H9 (cell line): Measurements from ENCODE around the gene DCXR. TPM values are rescaled to one million over a fixed set of nuclear protein-coding genes. Genes with fewer than 3 reads are reported as not detected.

ENCODE experiments used
- DNase-seq: peaks from one replicate; pipeline ENCODE4 v3.0.0-alpha.2; 2017
- H2AFZ ChIP-seq: one replicate; pipeline ENCODE4 v1.6.1; 2013; ENCODE audit warnings: mild to moderate bottlenecking, low read length, control low read depth, moderate library complexity
- H2AK5ac ChIP-seq: 2 replicates; pipeline ENCODE4 v1.6.1; 2013; ENCODE audit warnings: low read length, control low read depth, mixed read lengths; ENCODE audit not compliant: insufficient read length
- H2BK120ac ChIP-seq: one replicate; pipeline ENCODE4 v1.6.1; 2013; ENCODE audit warnings: low read depth, mild to moderate bottlenecking, low read length, control low read depth, inconsistent platforms; ENCODE audit not compliant: poor library complexity, severe bottlenecking
- H2BK12ac ChIP-seq: 2 replicates; pipeline ENCODE4 v1.6.1; 2013; ENCODE audit warnings: low read length, control low read depth, mixed read lengths, low read depth; ENCODE audit not compliant: insufficient read length
- H2BK15ac ChIP-seq: 2 replicates; pipeline ENCODE4 v1.6.1; 2013; ENCODE audit warnings: low read depth, low read length, control low read depth
- H2BK20ac ChIP-seq: one replicate; pipeline ENCODE4 v1.6.1; 2013; ENCODE audit warnings: low read depth, mild to moderate bottlenecking, low read length, control low read depth, inconsistent platforms; ENCODE audit not compliant: poor library complexity, severe bottlenecking
- H2BK5ac ChIP-seq: 2 replicates; pipeline ENCODE4 v1.6.1; 2013; ENCODE audit warnings: low read length, control low read depth, mixed read lengths; ENCODE audit not compliant: insufficient read length
- H3K14ac ChIP-seq: 2 replicates; pipeline ENCODE4 v1.6.1; 2013; ENCODE audit warnings: low read length, control low read depth; ENCODE audit not compliant: insufficient read depth
- H3K18ac ChIP-seq: 2 replicates; pipeline ENCODE4 v1.6.1; 2013; ENCODE audit warnings: low read depth, mild to moderate bottlenecking, mixed read lengths, low read length, control low read depth; ENCODE audit not compliant: insufficient read length
- H3K23ac ChIP-seq: 2 replicates; pipeline ENCODE4 v1.6.1; 2013; ENCODE audit warnings: low read length, control low read depth, mixed read lengths, low read depth; ENCODE audit not compliant: insufficient read length
- H3K23me2 ChIP-seq: 2 replicates; pipeline ENCODE4 v1.6.1; 2013; ENCODE audit warnings: low read depth, mild to moderate bottlenecking, mixed read lengths, low read length, control low read depth; ENCODE audit not compliant: insufficient read length, poor library complexity, severe bottlenecking
- H3K27ac ChIP-seq: 2 replicates; pipeline ENCODE4 v1.5.1; 2013; ENCODE audit warnings: low read length, control low read depth, mixed read lengths, low read depth; ENCODE audit not compliant: insufficient read length
- H3K27me3 ChIP-seq: 2 replicates; pipeline ENCODE4 v1.6.1; 2013; ENCODE audit warnings: low read length, control low read depth, inconsistent platforms; ENCODE audit not compliant: insufficient read depth
- H3K4ac ChIP-seq: 2 replicates; pipeline ENCODE4 v1.6.1; 2013; ENCODE audit warnings: low read depth, mild to moderate bottlenecking, control low read depth, inconsistent platforms, low read length, moderate library complexity
- H3K4me1 ChIP-seq: 2 replicates; pipeline ENCODE4 v1.6.1; 2013; ENCODE audit warnings: low read length, control low read depth, inconsistent platforms; ENCODE audit not compliant: insufficient read depth
- H3K4me2 ChIP-seq: 2 replicates; pipeline ENCODE4 v1.6.1; 2013; ENCODE audit warnings: low read length, control low read depth, mixed read lengths; ENCODE audit not compliant: insufficient read length, insufficient read depth
- H3K56ac ChIP-seq: 2 replicates; pipeline ENCODE4 v1.6.1; 2013; ENCODE audit warnings: low read depth, mild to moderate bottlenecking, mixed read lengths, low read length, control low read depth; ENCODE audit not compliant: insufficient read length
- H3K79me1 ChIP-seq: 2 replicates; pipeline ENCODE4 v1.6.1; 2013; ENCODE audit warnings: low read depth, mild to moderate bottlenecking, moderate library complexity, low read length, control low read depth, inconsistent platforms; ENCODE audit not compliant: insufficient read depth, poor library complexity, severe bottlenecking
- H3K79me2 ChIP-seq: 2 replicates; pipeline ENCODE4 v1.6.1; 2013; ENCODE audit warnings: low read length, control low read depth, inconsistent platforms; ENCODE audit not compliant: insufficient read depth
- H3K9ac ChIP-seq: 2 replicates; pipeline ENCODE4 v1.6.1; 2013; ENCODE audit warnings: low read length, control low read depth, mixed read lengths; ENCODE audit not compliant: insufficient read length; ENCODE audit errors: extremely low read depth
- H3K9me3 ChIP-seq: one replicate; pipeline ENCODE4 v1.6.1; 2013; ENCODE audit warnings: low read depth, low read length, inconsistent platforms; ENCODE audit not compliant: control insufficient read depth
- H3T11ph ChIP-seq: one replicate; pipeline ENCODE4 v1.6.1; 2013; ENCODE audit warnings: mild to moderate bottlenecking, low read length, control low read depth, inconsistent platforms
- H4K20me1 ChIP-seq: one replicate; pipeline ENCODE4 v1.6.1; 2013; ENCODE audit not compliant: control insufficient read depth, insufficient read length, insufficient read depth
- H4K5ac ChIP-seq: 2 replicates; pipeline ENCODE4 v1.6.1; 2013; ENCODE audit warnings: low read depth, mild to moderate bottlenecking, mixed read lengths, low read length, control low read depth; ENCODE audit not compliant: insufficient read length
- H4K8ac ChIP-seq: replicated peaks from 2 replicates; pipeline ENCODE4 v1.6.1; 2013; ENCODE audit warnings: low read length, control low read depth, mixed read lengths, low read depth; ENCODE audit not compliant: insufficient read length
- H4K91ac ChIP-seq: 2 replicates; pipeline ENCODE4 v1.6.1; 2013; ENCODE audit warnings: low read depth, mild to moderate bottlenecking, moderate library complexity, mixed read lengths, low read length, control low read depth; ENCODE audit not compliant: insufficient read length
- H3K27ac Mint-ChIP-seq, 3 experiments: 2 replicates in 2 of 3; 3 replicates in 1 of 3; pipeline ENCODE4 v1.8.0; 2020 to 2021; ENCODE audit warnings: mixed read lengths in 3 of 3, mild to moderate bottlenecking in 1 of 3, moderate library complexity in 1 of 3
- H3K27me3 Mint-ChIP-seq: 2 replicates; pipeline ENCODE4 v1.8.0; 2021; ENCODE audit warnings: low read depth, mild to moderate bottlenecking, moderate library complexity, mixed read lengths
- H3K36me3 Mint-ChIP-seq, 3 experiments: 2 replicates in 2 of 3; 3 replicates in 1 of 3; pipeline ENCODE4 v1.8.0; 2020 to 2021; ENCODE audit warnings: low read depth in 3 of 3, mixed read lengths in 3 of 3; ENCODE audit not compliant: insufficient read depth in 1 of 3
- H3K4me1 Mint-ChIP-seq, 2 experiments: 2 replicates each; pipeline ENCODE4 v1.8.0; 2020; ENCODE audit warnings: mixed read lengths in 2 of 2
- H3K4me3 Mint-ChIP-seq, 2 experiments: 2 replicates in 1 of 2; 3 replicates in 1 of 2; pipeline ENCODE4 v1.8.0; 2020 to 2021; ENCODE audit warnings: mild to moderate bottlenecking in 2 of 2, mixed read lengths in 2 of 2, moderate library complexity in 1 of 2
- H3K9me3 Mint-ChIP-seq, 2 experiments: 2 replicates in 1 of 2; 3 replicates in 1 of 2; pipeline ENCODE4 v1.8.0; 2020; ENCODE audit warnings: mild to moderate bottlenecking in 2 of 2, mixed read lengths in 2 of 2, moderate library complexity in 1 of 2
- WGBS: extraction: QIAGEN DNeasy Blood & Tissue Kit; methylation state at CpG from one replicate; pipeline ENCODE4 v1.1.7; 2013; ENCODE audit warnings: missing lambda C conversion rate, low lambda C conversion rate, mixed read lengths; ENCODE audit not compliant: insufficient read length; ENCODE audit errors: extremely low coverage; 5-methylcytosine and 5-hydroxymethylcytosine counted together
- total RNA-seq: library from RNA; stranded (reverse); gene quantifications from 2 replicates; pipeline ENCODE4 v1.2.1, GENCODE V29; 2021
- TF ChIP-seq, protein P1 (sequence below): fragments of 200-600 bp; sonication (generic); conservative IDR thresholded peaks from 3 replicates; pipeline ENCODE4 v1.8.0; 2021; ENCODE audit warnings: antibody characterized with exemption, mild to moderate bottlenecking

DCXR gene
- total RNA-seq, 1 experiment from 2014 or later, result 93.6 TPM

DNA sequence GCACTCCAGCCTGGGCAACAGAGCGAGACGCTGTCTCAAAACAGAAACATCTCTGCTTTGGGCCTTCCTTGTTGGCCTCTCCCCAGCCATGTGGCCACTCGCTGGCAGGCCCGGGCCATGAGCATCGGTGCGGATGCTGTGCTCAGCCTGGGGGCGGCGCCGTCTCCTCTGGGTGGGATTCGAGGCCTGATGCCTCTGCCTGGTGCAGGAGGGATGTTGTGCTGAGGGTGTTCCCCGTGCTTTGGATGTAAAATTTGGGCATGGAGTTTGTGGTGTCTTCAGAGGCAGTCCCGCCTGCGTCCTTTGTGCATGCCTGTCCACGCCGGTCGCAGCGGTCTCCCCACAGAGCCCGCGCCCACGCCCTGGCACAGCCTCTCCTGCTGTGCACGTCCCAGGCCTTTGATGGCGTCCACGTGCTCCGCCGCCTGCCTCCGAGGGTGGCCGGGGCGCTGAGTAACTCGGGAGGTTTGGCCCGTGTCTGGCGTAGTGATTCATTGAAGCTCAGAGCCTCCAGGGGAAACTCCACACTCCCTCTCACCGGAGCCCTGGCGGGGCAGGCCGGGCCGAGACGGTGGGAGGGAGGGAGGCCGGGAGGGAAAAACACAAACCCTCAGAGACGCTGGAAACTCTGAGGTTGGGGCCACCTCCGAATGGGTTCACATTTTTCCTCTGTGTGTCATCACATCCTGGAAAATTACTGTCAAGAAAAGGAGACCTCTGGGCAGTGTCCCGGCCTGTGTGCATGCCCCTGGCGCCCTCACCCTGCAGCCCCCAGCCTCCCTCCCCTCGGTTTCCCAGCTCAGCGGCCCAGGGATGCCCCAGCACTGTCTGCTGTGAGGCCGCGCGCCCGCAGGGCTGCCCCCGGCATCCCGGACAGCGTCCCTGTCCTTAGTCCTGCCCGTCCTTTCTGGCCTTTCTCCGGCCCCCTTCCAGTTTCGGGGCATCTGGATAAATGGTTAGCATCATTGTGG, 33.8 kb downstream of the DCXR start:
- Histone ChIP-seq H2BK5ac (no peak overlapping the region), H3K79me1 (no peaks in the 10 kb centered on the region), H4K5ac (no peak overlapping the region), H3K14ac (no peak overlapping the region), H2BK20ac (no peak overlapping the region), H2BK12ac (no peak overlapping the region), H3K9ac (no peak overlapping the region), H3K18ac (no peak overlapping the region), H3K23ac (no peak overlapping the region), H2AFZ (no peak overlapping the region), H3K79me2 (no peaks in the 10 kb centered on the region), H4K20me1 (no peaks in the 10 kb centered on the region), H3K4me1 (no peaks in the 10 kb centered on the region), H3K23me2 (no peaks in the 10 kb centered on the region), H3K4ac (no peak overlapping the region), H3K9me3 (no peaks in the 10 kb centered on the region), H4K91ac (no peak overlapping the region), H3K27ac (no peak overlapping the region), H3K56ac (no peak overlapping the region), H4K8ac (no peak overlapping the region), H3T11ph (no peak overlapping the region), H2AK5ac (no peak overlapping the region), H3K27me3 (no peaks in the 10 kb centered on the region), H2BK15ac (no peak overlapping the region), H3K4me2 (no peak overlapping the region), H2BK120ac (no peak overlapping the region)
- no peaks in the 10 kb centered on the region for H3K27me3 Mint-ChIP-seq
- TF ChIP-seq, protein P1, sequence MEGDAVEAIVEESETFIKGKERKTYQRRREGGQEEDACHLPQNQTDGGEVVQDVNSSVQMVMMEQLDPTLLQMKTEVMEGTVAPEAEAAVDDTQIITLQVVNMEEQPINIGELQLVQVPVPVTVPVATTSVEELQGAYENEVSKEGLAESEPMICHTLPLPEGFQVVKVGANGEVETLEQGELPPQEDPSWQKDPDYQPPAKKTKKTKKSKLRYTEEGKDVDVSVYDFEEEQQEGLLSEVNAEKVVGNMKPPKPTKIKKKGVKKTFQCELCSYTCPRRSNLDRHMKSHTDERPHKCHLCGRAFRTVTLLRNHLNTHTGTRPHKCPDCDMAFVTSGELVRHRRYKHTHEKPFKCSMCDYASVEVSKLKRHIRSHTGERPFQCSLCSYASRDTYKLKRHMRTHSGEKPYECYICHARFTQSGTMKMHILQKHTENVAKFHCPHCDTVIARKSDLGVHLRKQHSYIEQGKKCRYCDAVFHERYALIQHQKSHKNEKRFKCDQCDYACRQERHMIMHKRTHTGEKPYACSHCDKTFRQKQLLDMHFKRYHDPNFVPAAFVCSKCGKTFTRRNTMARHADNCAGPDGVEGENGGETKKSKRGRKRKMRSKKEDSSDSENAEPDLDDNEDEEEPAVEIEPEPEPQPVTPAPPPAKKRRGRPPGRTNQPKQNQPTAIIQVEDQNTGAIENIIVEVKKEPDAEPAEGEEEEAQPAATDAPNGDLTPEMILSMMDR, result no peak
- no peak overlapping the region for H3K27ac Mint-ChIP-seq
- H3K4me1 Mint-ChIP-seq, result no peaks in the 10 kb centered on the region
- H3K36me3 Mint-ChIP-seq, result no peaks in the 10 kb centered on the region
- no peak overlapping the region for H3K4me3 Mint-ChIP-seq
- H3K9me3 Mint-ChIP-seq, result no peaks in the 10 kb centered on the region
- DNase-seq, result no peak
- no CpG with 5 or more reads among the region's 53 CpGs for WGBS
